H1 (cell line): ENCODE measurements around the gene RMND1. TPM values are rescaled to one million over a fixed set of nuclear protein-coding genes. Genes with fewer than 3 reads are reported as not detected.
A peak's percentile ranks its signal among the peaks of the same experiment; 100 is the strongest.

ENCODE experiments used
- BRCA1 ChIP-seq: IDR thresholded peaks from 2 replicates; pipeline ENCODE4 v1.6.1; 2012; ENCODE audit warnings: low read depth, low read length, improper control_type of control experiment
- HDAC2 ChIP-seq, 2 experiments: fragments of 300-600 bp in 1 of 2; sonication (generic) in 1 of 2; IDR thresholded peaks; 2 replicates each; pipeline ENCODE4 v1.6.1; 2011 to 2012; ENCODE audit warnings: low read depth in 2 of 2, low read length in 2 of 2, mild to moderate bottlenecking in 2 of 2, moderate library complexity in 2 of 2, borderline replicate concordance in 1 of 2, inconsistent platforms in 1 of 2
- HDAC6 ChIP-seq: IDR thresholded peaks from one replicate; pipeline ENCODE4 v1.7.1; 2012; ENCODE audit warnings: low read depth, mild to moderate bottlenecking, inconsistent platforms, low read length, moderate library complexity
- PHF8 ChIP-seq: fragments of 200-600 bp; sonication (generic); conservative IDR thresholded peaks from 2 replicates; pipeline ENCODE4 v1.7.1; 2012; ENCODE audit warnings: low read depth, mild to moderate bottlenecking, inconsistent platforms, low read length, moderate library complexity
- POU5F1 ChIP-seq: IDR thresholded peaks from 2 replicates; pipeline ENCODE4 v1.6.1; 2011; ENCODE audit warnings: low read depth, mild to moderate bottlenecking, low read length, moderate library complexity
- RBBP5 ChIP-seq: IDR thresholded peaks from 2 replicates; pipeline ENCODE4 v1.7.1; 2012; ENCODE audit warnings: low read depth, mild to moderate bottlenecking, inconsistent platforms, low read length, moderate library complexity, borderline replicate concordance
- RFX5 ChIP-seq: IDR thresholded peaks from 2 replicates; pipeline ENCODE4 v1.6.1; 2011; ENCODE audit warnings: low read depth, low read length, improper control_type of control experiment, borderline replicate concordance
- RNF2 ChIP-seq: fragments of 200-900, 300-1000 bp; sonication (generic); IDR thresholded peaks from 2 replicates; pipeline ENCODE4 v1.7.1; 2016; ENCODE audit warnings: borderline replicate concordance, low read depth, mild to moderate bottlenecking, antibody characterized with exemption, low read length; ENCODE audit not compliant: poor library complexity, severe bottlenecking; ENCODE audit errors: missing control alignments
- SIX5 ChIP-seq: IDR thresholded peaks from 2 replicates; pipeline ENCODE4 v1.6.1; 2011; ENCODE audit warnings: mild to moderate bottlenecking, low read depth, low read length
- SRF ChIP-seq: IDR thresholded peaks from 2 replicates; pipeline ENCODE4 v1.6.1; 2011; ENCODE audit warnings: mild to moderate bottlenecking, low read depth, low read length, moderate library complexity
- polyA plus RNA-seq, 7 experiments: library from polyadenylated mRNA; depleted of rRNA in 3 of 7; stranded (reverse) in 5 of 7; unstranded in 2 of 7; fragments of >200 nt in 5 of 7; fragments of 200-250 nt in 2 of 7; gene quantifications; 1 replicate in 5 of 7; 2 replicates in 1 of 7; 4 replicates in 1 of 7; pipeline versions ENCODE4 v1.2.1 to v1.2.3, GENCODE V29; 2011 to 2013; ENCODE audit warnings: missing spikeins in 2 of 7, mixed read lengths in 2 of 7
- total RNA-seq: library from RNA; stranded (reverse); fragmentation: NEBNext Ultra II Directional; extraction: Animal tissue kit (Norgen Biotek cat#: 25700); gene quantifications from 2 replicates; pipeline ENCODE4 v1.2.1, GENCODE V29; 2021
- TF ChIP-seq, protein P1 (sequence below): fragments of 300-600 bp; sonication (generic); IDR thresholded peaks from 2 replicates; pipeline ENCODE4 v1.7.1; 2012; ENCODE audit warnings: low read length, moderate library complexity, mild to moderate bottlenecking, inconsistent platforms; ENCODE audit not compliant: insufficient replicate concordance

RMND1 gene
- total and polyA plus RNA-seq, 2 of the 8 experiments (the other 6 are each of a cell fraction or from before 2014, with no cell fraction given), result 7.3 to 21.9 TPM

DNA sequence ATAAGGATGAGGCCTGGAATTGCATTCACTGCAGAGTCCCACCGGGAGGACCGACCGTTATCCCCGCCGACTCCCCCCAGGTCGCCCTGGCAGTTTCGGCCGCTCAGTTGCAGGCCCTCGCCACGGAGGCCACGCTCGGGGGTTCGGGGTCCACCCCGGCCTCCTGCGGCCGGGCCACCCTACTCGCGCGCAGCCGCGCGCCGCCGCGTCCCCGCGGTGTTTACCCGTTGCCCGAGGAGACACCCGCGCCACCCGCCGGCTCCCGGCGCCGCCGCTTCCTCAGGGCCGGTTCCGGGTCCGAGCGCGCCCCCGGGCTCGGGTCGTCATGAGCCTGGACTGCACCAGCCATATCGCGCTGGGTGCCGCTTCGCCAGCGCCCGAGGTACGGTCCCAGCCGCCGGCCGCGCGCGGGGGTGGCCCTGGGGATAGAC is 41.9 kb upstream of the RMND1 start, which contains the start of gene CCDC170 (continued):
- TF ChIP-seq, protein P1, sequence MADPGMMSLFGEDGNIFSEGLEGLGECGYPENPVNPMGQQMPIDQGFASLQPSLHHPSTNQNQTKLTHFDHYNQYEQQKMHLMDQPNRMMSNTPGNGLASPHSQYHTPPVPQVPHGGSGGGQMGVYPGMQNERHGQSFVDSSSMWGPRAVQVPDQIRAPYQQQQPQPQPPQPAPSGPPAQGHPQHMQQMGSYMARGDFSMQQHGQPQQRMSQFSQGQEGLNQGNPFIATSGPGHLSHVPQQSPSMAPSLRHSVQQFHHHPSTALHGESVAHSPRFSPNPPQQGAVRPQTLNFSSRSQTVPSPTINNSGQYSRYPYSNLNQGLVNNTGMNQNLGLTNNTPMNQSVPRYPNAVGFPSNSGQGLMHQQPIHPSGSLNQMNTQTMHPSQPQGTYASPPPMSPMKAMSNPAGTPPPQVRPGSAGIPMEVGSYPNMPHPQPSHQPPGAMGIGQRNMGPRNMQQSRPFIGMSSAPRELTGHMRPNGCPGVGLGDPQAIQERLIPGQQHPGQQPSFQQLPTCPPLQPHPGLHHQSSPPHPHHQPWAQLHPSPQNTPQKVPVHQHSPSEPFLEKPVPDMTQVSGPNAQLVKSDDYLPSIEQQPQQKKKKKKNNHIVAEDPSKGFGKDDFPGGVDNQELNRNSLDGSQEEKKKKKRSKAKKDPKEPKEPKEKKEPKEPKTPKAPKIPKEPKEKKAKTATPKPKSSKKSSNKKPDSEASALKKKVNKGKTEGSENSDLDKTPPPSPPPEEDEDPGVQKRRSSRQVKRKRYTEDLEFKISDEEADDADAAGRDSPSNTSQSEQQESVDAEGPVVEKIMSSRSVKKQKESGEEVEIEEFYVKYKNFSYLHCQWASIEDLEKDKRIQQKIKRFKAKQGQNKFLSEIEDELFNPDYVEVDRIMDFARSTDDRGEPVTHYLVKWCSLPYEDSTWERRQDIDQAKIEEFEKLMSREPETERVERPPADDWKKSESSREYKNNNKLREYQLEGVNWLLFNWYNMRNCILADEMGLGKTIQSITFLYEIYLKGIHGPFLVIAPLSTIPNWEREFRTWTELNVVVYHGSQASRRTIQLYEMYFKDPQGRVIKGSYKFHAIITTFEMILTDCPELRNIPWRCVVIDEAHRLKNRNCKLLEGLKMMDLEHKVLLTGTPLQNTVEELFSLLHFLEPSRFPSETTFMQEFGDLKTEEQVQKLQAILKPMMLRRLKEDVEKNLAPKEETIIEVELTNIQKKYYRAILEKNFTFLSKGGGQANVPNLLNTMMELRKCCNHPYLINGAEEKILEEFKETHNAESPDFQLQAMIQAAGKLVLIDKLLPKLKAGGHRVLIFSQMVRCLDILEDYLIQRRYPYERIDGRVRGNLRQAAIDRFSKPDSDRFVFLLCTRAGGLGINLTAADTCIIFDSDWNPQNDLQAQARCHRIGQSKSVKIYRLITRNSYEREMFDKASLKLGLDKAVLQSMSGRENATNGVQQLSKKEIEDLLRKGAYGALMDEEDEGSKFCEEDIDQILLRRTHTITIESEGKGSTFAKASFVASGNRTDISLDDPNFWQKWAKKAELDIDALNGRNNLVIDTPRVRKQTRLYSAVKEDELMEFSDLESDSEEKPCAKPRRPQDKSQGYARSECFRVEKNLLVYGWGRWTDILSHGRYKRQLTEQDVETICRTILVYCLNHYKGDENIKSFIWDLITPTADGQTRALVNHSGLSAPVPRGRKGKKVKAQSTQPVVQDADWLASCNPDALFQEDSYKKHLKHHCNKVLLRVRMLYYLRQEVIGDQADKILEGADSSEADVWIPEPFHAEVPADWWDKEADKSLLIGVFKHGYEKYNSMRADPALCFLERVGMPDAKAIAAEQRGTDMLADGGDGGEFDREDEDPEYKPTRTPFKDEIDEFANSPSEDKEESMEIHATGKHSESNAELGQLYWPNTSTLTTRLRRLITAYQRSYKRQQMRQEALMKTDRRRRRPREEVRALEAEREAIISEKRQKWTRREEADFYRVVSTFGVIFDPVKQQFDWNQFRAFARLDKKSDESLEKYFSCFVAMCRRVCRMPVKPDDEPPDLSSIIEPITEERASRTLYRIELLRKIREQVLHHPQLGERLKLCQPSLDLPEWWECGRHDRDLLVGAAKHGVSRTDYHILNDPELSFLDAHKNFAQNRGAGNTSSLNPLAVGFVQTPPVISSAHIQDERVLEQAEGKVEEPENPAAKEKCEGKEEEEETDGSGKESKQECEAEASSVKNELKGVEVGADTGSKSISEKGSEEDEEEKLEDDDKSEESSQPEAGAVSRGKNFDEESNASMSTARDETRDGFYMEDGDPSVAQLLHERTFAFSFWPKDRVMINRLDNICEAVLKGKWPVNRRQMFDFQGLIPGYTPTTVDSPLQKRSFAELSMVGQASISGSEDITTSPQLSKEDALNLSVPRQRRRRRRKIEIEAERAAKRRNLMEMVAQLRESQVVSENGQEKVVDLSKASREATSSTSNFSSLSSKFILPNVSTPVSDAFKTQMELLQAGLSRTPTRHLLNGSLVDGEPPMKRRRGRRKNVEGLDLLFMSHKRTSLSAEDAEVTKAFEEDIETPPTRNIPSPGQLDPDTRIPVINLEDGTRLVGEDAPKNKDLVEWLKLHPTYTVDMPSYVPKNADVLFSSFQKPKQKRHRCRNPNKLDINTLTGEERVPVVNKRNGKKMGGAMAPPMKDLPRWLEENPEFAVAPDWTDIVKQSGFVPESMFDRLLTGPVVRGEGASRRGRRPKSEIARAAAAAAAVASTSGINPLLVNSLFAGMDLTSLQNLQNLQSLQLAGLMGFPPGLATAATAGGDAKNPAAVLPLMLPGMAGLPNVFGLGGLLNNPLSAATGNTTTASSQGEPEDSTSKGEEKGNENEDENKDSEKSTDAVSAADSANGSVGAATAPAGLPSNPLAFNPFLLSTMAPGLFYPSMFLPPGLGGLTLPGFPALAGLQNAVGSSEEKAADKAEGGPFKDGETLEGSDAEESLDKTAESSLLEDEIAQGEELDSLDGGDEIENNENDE, result no peak
- no peak for TF ChIP-seq POU5F1
- no peak for TF ChIP-seq RNF2
- no peak for TF ChIP-seq BRCA1
- TF ChIP-seq PHF8, result peak; percentile 48
- TF ChIP-seq SRF, result no peak
- no peak for TF ChIP-seq SIX5
- TF ChIP-seq RFX5, result no peak
- TF ChIP-seq HDAC6, result no peak
- TF ChIP-seq HDAC2 (IDR thresholded peaks at IDR 0.05; ENCODE audit: borderline replicate concordance in 1 of 2, low read depth in 2 of 2, low read length in 2 of 2), result peak in 1 of 2 experiments; percentile 68; a peak in 1 of 4 replicates
- peak; percentile 56; the same call in 1 of the 2 replicates for TF ChIP-seq RBBP5
